GM18951 (cell line): ENCODE results near the gene PLXND1.

Source experiments
- POLR2A ChIP-seq: IDR thresholded peaks from 4 replicates; pipeline ENCODE4 v1.6.1; 2011; ENCODE audit warnings: mild to moderate bottlenecking; ENCODE audit not compliant: insufficient read length, insufficient read depth; ENCODE audit errors: extremely low read depth
- in situ Hi-C: fragments of 300-500 bp; cut with MboI; formaldehyde crosslinking; loops from one replicate; pipeline ENCODE4 v1.12.0; 2022; ENCODE audit warnings: low sequenced_read_pairs, mixed read lengths, inconsistent platforms; ENCODE audit not compliant: unreplicated experiment

The PLXND1 gene

GRCh38 chr3:129539206-129539605 lies 67.3 kb downstream of the PLXND1 start:
- TF ChIP-seq POLR2A = no peak
- in situ Hi-C loops = no loop called here

GRCh38 chr3:129536804-129537203 lies 69.7 kb downstream of the PLXND1 start:
- in situ Hi-C loops = no loop called here
- TF ChIP-seq POLR2A = no peak

- in situ Hi-C loops = no loop called here
- no peak for TF ChIP-seq POLR2A
These were observed 70.2 kb downstream of the PLXND1 start for GRCh38 chr3:129536374-129536667.

- in situ Hi-C loops = no loop called here
- TF ChIP-seq POLR2A = no peak
These were observed 71.4 kb downstream of the PLXND1 start for GRCh38 chr3:129535075-129535474.

GRCh38 chr3:129534428-129535027 lies 71.9 kb downstream of the PLXND1 start:
- in situ Hi-C loops = no loop called here
- TF ChIP-seq POLR2A = no peak

GRCh38 chr3:129533406-129533805 lies 73.1 kb downstream of the PLXND1 start:
- in situ Hi-C loops = no loop called here
- no peak for TF ChIP-seq POLR2A

GRCh38 chr3:129532261-129532660 lies 74.2 kb downstream of the PLXND1 start:
- no peak for TF ChIP-seq POLR2A

GRCh38 chr3:129531699-129532098 lies 74.8 kb downstream of the PLXND1 start:
- in situ Hi-C loops = no loop called here
- no peak for TF ChIP-seq POLR2A

More at GRCh38 chr3:129532261-129532660, 74.2 kb downstream of the PLXND1 start:
- in situ Hi-C loops = no loop called here

- no peak for TF ChIP-seq POLR2A
- in situ Hi-C loops = no loop called here
These were observed 75.7 kb downstream of the PLXND1 start for GRCh38 chr3:129530821-129531220.

GRCh38 chr3:129530251-129530791 lies 76.2 kb downstream of the PLXND1 start:
- in situ Hi-C loops = no loop called here
- no peak for TF ChIP-seq POLR2A

GRCh38 chr3:129529436-129530210 lies 76.9 kb downstream of the PLXND1 start:
- in situ Hi-C loops = no loop called here
- no peak for TF ChIP-seq POLR2A

- TF ChIP-seq POLR2A = no peak
- in situ Hi-C loops = no loop called here
These were observed 77.8 kb downstream of the PLXND1 start, which contains the start of gene RHO for GRCh38 chr3:129528589-129529100. RHO (plus strand) TSS chr3:129528639; CDS start chr3:129528734, 95 bp downstream.

- TF ChIP-seq POLR2A = no peak
- in situ Hi-C loops = no loop called here
These were observed 79.2 kb downstream of the PLXND1 start for GRCh38 chr3:129527262-129527661.
